Ascending aorta (tissue), 2 donors: ENCODE measurements around the gene MGMT. TPM values are rescaled to one million over a fixed set of nuclear protein-coding genes. Genes with fewer than 3 reads are reported as not detected.

Experiments
- DNase-seq, 2 donors: peaks; one replicate each; pipeline ENCODE4 v3.0.0-alpha.2; 2019; ENCODE audit warnings: low spot score in 2 of 2
- H3K27ac ChIP-seq, 2 donors: fragments of 200-600 bp; sonication (generic); one replicate each; pipeline ENCODE4 v1.5.1; 2016 to 2017; ENCODE audit warnings: mild to moderate bottlenecking in 1 of 2
- H3K27me3 ChIP-seq: fragments of 200-600 bp; sonication (generic); one replicate; pipeline ENCODE4 v1.5.1; 2017
- H3K36me3 ChIP-seq, 2 donors: fragments of 200-600 bp; sonication (generic); one replicate each; pipeline ENCODE4 v1.5.1; 2016
- H3K4me1 ChIP-seq, 2 donors: fragments of 200-600 bp; sonication (generic); one replicate each; pipeline ENCODE4 v1.5.1; 2016 to 2017; ENCODE audit warnings: mild to moderate bottlenecking in 1 of 2
- H3K4me3 ChIP-seq, 2 donors: fragments of 200-600 bp; sonication (generic); one replicate each; pipeline ENCODE4 v1.5.1; 2016 to 2017; ENCODE audit warnings: mild to moderate bottlenecking in 1 of 2
- H3K9me3 ChIP-seq, 2 donors: fragments of 200-600 bp; sonication (generic); one replicate each; pipeline ENCODE4 v1.5.1; 2016
- CTCF ChIP-seq, 3 experiments: fragments of 200-600 bp in 2 of 3; fragments of 450-650 bp in 1 of 3; sonication (generic) in 2 of 3; IDR thresholded peaks; one replicate each; pipeline ENCODE4 v1.5.1; 2016 to 2019; ENCODE audit warnings: antibody characterized with exemption in 3 of 3, mild to moderate bottlenecking in 1 of 3, moderate library complexity in 1 of 3
- intact Hi-C: fragments of 100-400 bp; cut with DNase I; formaldehyde crosslinking; loops from one replicate; pipeline ENCODE4 v1.15.1; 2023
- total RNA-seq: library from RNA; depleted of rRNA; stranded (reverse); fragments of >200 nt; gene quantifications from one replicate; pipeline ENCODE4 v1.1.0, GENCODE V29; 2016

The MGMT gene
- total RNA-seq, 1 donor from 2014 or later = 7.0 TPM

GRCh38 chr10:129678186-129678585 lies 211.1 kb downstream of the MGMT start:
- no peaks in the 10 kb centered on the region for H3K27me3 ChIP-seq
- H3K9me3 ChIP-seq = no peaks in the 10 kb centered on the region
- no peak overlapping the region for H3K27ac ChIP-seq
- H3K4me3 ChIP-seq = no peak overlapping the region
- H3K4me1 ChIP-seq = no peaks in the 10 kb centered on the region
- no peak for DNase-seq
- H3K36me3 ChIP-seq = no peaks in the 10 kb centered on the region
- no peak for TF ChIP-seq CTCF (IDR thresholded peaks at IDR 0.05)
- intact Hi-C loops = no loop called here

- intact Hi-C loops = no loop called here
Measured at GRCh38 chr10:129679207-129679606, 212.2 kb downstream of the MGMT start.

GRCh38 chr10:129680661-129681344 lies 213.8 kb downstream of the MGMT start:
- Histone ChIP-seq H3K27ac (no peak overlapping the region), H3K4me1 (no peaks in the 10 kb centered on the region), H3K9me3 (no peaks in the 10 kb centered on the region), H3K4me3 (no peak overlapping the region), H3K36me3 (no peaks in the 10 kb centered on the region), H3K27me3 (no peaks in the 10 kb centered on the region)
- no peak for DNase-seq
- no peak for TF ChIP-seq CTCF (IDR thresholded peaks at IDR 0.05)
- intact Hi-C loops = no loop called here

More at GRCh38 chr10:129679207-129679606, 212.2 kb downstream of the MGMT start:
- no peaks in the 10 kb centered on the region for H3K27me3 ChIP-seq
- H3K27ac ChIP-seq = no peak overlapping the region
- no peaks in the 10 kb centered on the region for H3K36me3 ChIP-seq
- H3K4me3 ChIP-seq = no peak overlapping the region
- DNase-seq = no peak
- H3K4me1 ChIP-seq = no peaks in the 10 kb centered on the region
- no peaks in the 10 kb centered on the region for H3K9me3 ChIP-seq
- TF ChIP-seq CTCF (IDR thresholded peaks at IDR 0.05) = no peak

GRCh38 chr10:129681856-129682255 lies 214.8 kb downstream of the MGMT start:
- TF ChIP-seq CTCF (IDR thresholded peaks at IDR 0.05) = no peak
- no peak overlapping the region for H3K27ac ChIP-seq
- no peaks in the 10 kb centered on the region for H3K36me3 ChIP-seq
- intact Hi-C loops = no loop called here
- no peak overlapping the region for H3K4me3 ChIP-seq
- H3K9me3 ChIP-seq = no peaks in the 10 kb centered on the region
- DNase-seq = no peak
- no peaks in the 10 kb centered on the region for H3K4me1 ChIP-seq
- H3K27me3 ChIP-seq = no peaks in the 10 kb centered on the region

- DNase-seq = no peak
- H3K27ac ChIP-seq = no peak overlapping the region
- H3K27me3 ChIP-seq = no peaks in the 10 kb centered on the region
- H3K9me3 ChIP-seq = no peaks in the 10 kb centered on the region
- H3K36me3 ChIP-seq = no peaks in the 10 kb centered on the region
- H3K4me1 ChIP-seq = no peaks in the 10 kb centered on the region
- H3K4me3 ChIP-seq = no peak overlapping the region
- intact Hi-C loops = no loop called here
- no peak for TF ChIP-seq CTCF (IDR thresholded peaks at IDR 0.05)
Measured at GRCh38 chr10:129683519-129683918, 216.5 kb downstream of the MGMT start.

GRCh38 chr10:129683920-129684319 lies 216.9 kb downstream of the MGMT start:
- intact Hi-C loops = no loop called here
- H3K4me3 ChIP-seq = no peak overlapping the region
- no peak for TF ChIP-seq CTCF (IDR thresholded peaks at IDR 0.05)

More at GRCh38 chr10:129683920-129684319, 216.9 kb downstream of the MGMT start:
- Histone ChIP-seq H3K36me3 (no peaks in the 10 kb centered on the region), H3K9me3 (no peaks in the 10 kb centered on the region), H3K4me1 (no peaks in the 10 kb centered on the region), H3K27ac (no peak overlapping the region), H3K27me3 (no peaks in the 10 kb centered on the region)
- no peak for DNase-seq
